Adipose tissue (tissue), 3 donors: ENCODE data around the gene PNCK. TPM values are rescaled to one million over a fixed set of nuclear protein-coding genes. Genes with fewer than 3 reads are reported as not detected.

Experiments used
- H3K27ac ChIP-seq: one replicate; pipeline ENCODE4 v1.5.1; 2013; ENCODE audit warnings: low read depth, low read length
- WGBS, 3 donors: extraction: QIAGEN DNeasy Blood & Tissue Kit; methylation state at CpG; one replicate each; pipeline ENCODE4 v1.1.7; 2013; 5-methylcytosine and 5-hydroxymethylcytosine counted together
- polyA plus RNA-seq, 3 donors: library from polyadenylated mRNA; stranded (reverse); fragments of 200-250 nt; gene quantifications; one replicate each; pipeline ENCODE4 v1.2.3, GENCODE V29; 2013
- donor health status: healthy with polysubstance abuse.
- donor health status: Bipolar disorder and iron deficiency.
- donor health status: healthy.

PNCK gene
- polyA plus RNA-seq, 3 donors = 0.64 to 1.5 (median 1.5) TPM

GRCh38 chrX:153637121-153638040 lies 36.2 kb downstream of the PNCK start:
- no peak overlapping the region for H3K27ac ChIP-seq
- 84 to 88% (median 88%) methylated on average over 13 to 26 of the region's 27 CpGs for WGBS, 3 donors

DNA sequence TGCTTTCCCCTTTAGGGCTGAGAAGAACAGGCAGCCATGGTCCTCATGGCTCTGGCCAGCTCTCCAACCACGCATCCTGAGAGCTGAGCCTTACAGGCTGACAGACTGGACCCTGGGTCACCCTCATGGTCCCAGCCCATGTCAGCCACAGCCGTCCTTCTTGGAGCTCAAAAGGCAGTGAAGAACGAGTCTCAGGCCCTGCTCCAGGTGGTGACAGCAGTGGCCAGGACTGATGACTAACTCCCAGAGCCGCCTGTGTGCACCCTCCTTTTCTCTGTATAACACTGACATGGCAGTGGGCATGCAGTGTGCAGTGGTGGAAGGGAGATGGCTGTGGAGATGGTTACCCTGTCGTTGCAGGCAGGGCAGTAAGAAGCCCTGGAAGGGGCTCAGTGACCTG lies 36.9 kb downstream of the PNCK start:
- no peak overlapping the region for H3K27ac ChIP-seq
- 63 to 74% (median 73%) methylated on average over 5 of the region's 5 CpGs for whole genome bisulfite sequencing, 3 donors

DNA sequence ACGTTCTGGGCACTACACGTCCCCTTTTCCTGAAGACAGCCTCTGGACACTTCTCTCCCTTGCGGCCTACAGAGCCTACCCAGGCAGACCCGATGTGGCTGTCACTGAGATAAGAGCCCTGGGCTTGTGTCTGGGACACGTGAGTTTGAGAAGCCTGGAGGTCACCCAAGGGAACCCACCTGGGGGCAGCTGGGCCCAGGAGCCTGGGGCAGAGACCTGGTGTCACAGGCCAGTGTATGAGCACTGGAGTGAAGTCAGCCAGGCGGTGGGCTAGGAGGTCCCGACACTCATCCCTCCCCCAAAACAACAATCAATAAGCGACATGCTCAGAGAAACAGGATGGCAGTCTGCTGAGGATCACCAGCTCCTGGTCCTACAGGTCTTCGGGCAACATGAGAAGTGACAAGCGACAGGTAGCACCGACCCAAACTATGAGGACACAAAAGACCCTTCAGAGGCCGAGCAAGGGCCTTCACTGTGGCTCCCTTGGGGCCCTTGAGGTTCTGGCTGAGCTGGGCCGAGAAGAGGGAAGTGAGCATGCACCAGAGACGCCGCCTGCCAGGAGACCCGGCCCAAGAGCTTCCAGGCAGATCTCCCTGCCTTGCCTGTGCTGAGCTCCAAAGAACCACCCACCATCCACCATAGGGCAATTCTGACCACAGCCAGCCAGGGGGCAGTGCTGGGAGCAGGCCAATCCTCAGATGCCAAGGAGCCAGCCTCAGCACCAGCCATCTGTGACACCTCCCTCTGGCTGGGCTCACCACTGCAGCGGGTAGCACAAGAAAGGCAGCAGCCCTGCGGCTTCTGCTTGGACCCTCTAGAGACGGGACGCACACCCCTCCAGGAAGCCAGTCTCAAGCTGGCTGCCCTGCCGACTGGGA lies 37.6 kb downstream of the PNCK start:
- WGBS, 3 donors = 78 to 81% (median 78%) methylated on average over 18 to 21 of the region's 21 CpGs
- no peak overlapping the region for H3K27ac ChIP-seq

- WGBS, 3 donors = 81 to 94% (median 82%) methylated on average over 3 to 6 of the region's 6 CpGs
- no peak overlapping the region for H3K27ac ChIP-seq
Observed at GRCh38 chrX:153635388-153635787, 38.2 kb downstream of the PNCK start.

DNA sequence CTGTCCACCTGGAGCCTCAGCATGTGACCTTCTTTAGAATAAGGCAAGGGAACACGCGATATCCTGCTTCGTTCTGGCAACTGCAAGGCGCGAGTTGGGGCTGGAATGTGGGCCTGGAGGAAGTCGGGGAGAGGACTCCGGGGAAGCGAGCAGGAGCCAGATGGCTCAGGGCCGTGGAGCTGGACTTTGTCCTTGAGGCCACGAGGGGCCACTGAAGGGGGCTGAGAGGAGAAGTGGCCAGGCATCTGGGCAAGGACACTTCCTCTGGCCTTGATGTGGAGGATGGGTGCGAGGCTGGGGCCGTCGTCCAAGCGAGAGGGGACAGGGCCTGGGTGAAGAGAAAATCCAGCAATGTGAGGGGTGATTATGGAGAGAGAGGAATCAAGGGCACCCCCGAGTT lies 38.8 kb downstream of the PNCK start:
- WGBS, 3 donors = 17 to 62% (median 56%) methylated on average over 12 to 15 of the region's 15 CpGs
- no peak overlapping the region for H3K27ac ChIP-seq

DNA sequence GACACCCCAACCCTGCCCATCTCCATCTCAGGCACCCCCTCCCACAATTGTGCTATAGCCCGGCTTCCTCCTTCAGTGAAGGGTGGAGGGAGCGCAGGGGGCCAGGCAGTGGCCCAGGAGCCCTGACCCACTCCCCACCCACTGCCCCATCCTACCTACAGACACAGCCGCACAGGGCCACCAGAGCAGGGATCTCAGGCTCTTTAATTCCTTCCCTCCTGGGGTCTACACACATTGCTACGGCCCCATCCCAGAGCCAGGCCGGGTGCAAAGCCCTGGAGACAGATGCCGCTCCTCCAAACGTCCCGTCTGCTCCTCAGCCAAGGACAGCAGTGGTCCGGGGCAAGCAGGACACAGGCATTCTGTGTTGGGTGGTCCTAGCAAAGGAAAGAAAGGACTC lies 39.4 kb downstream of the PNCK start:
- 70 to 79% (median 74%) methylated on average over 4 to 9 of the region's 9 CpGs for WGBS, 3 donors
- H3K27ac ChIP-seq = no peak overlapping the region

- H3K27ac ChIP-seq = no peak overlapping the region
- WGBS, 3 donors = 81 to 89% (median 85%) methylated on average over 9 to 14 of the region's 15 CpGs
Observed at GRCh38 chrX:153633607-153634180, 39.9 kb downstream of the PNCK start.

- WGBS, 3 donors = 90 to 97% (median 94%) methylated on average over 8 to 14 of the region's 14 CpGs
- no peak overlapping the region for H3K27ac ChIP-seq
Observed at GRCh38 chrX:153633048-153633447, 40.6 kb downstream of the PNCK start.

GRCh38 chrX:153632595-153632946 lies 41.0 kb downstream of the PNCK start:
- H3K27ac ChIP-seq = no peak overlapping the region
- 92 to 98% (median 97%) methylated on average over 5 to 7 of the region's 7 CpGs for WGBS, 3 donors

GRCh38 chrX:153631907-153632594 lies 41.6 kb downstream of the PNCK start:
- no peak overlapping the region for H3K27ac ChIP-seq
- WGBS, 3 donors = 90 to 96% (median 94%) methylated on average over 12 to 19 of the region's 19 CpGs

GRCh38 chrX:153631346-153631745 lies 42.3 kb downstream of the PNCK start:
- no peak overlapping the region for H3K27ac ChIP-seq
- WGBS, 3 donors = 86 to 95% (median 89%) methylated on average over 2 of the region's 2 CpGs

- 88 to 94% (median 93%) methylated on average over 11 to 12 of the region's 12 CpGs for WGBS, 3 donors
- H3K27ac ChIP-seq = no peak overlapping the region
Observed at GRCh38 chrX:153628665-153629064, 44.9 kb downstream of the PNCK start.

DNA sequence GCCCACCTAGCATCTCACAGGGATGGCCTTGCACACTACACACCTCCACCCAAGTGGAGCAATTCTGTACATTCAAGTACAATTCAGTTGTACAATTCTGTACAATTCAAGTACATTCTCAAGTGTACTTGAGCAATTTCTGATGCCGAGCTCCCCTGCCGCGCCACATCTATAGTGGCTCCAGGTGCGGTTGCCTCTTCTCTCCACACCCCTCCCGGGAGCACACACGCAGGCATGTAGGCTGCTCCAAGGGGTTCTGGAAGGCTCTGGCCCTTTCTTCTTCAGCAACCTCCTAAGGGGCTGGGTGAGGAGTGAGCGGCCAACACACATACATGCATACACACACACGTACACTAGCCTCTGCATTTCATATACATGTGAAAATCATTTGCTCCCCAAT lies 45.5 kb downstream of the PNCK start:
- H3K27ac ChIP-seq = no peak overlapping the region
- WGBS, 3 donors = 90 to 96% (median 92%) methylated on average over 7 to 8 of the region's 8 CpGs

DNA sequence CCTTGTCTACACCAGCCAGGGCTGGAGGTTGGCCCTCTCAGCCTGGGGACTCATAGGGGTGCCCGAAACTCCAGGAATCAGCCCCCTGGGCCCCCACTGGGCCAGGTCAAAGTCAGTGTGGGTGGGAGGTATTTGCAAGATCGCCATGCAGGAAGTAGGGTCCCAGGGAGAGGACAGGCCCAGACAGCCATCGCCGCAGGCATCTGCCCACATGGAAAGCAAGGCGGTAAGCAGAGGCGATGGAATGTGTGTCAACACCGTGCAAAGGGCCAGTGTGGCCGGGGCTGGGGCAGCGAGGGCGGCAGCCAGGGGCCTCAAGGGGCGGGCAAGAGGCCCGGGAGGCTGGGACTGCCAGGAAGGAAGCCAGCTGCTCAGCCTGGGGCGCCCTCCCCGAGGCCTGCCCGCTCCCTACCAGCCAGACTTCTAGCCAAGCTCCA lies 45.9 kb downstream of the PNCK start:
- H3K27ac ChIP-seq = no peak overlapping the region
- 46 to 68% (median 48%) methylated on average over 11 to 15 of the region's 15 CpGs for WGBS, 3 donors

DNA sequence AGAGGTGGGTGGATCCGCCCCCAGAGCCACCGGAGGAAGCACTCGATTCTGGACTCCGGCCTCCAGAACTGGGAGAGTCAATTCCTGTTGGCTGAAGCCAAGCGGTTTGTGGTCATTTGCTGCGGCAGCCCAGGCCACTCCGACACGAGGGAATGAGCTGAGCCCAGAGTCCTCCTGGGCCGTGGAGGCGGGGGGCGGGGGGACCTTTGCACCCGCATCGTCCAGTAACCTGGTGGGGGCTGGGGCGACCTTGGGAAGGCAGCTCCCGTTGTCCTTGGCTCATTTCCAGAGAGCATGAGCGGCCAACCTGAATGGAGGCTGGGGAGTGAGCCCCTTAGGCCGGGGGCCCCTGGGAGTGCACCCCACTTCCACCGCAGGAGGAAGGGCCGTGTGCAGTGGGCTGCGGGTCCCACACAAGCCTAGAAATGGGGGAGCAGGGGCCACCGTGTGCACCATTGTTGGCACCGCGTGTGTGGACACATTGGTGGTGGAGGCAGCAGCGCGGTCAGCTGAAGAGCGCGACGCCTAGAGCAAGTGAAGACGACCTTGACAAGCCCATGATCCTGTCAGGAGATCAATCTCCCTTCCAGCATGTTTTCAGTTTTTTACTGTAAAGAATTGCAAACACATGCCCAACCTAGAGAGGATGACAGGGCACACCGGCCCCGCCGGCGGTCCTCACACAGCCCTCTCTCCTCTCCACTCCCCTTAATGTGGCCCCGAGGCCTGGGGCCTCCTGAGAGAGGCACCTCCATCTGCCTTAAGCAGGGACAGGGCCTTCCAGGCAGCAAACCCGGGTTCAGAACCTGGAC lies 46.5 kb downstream of the PNCK start:
- H3K27ac ChIP-seq = no peak overlapping the region
- WGBS, 3 donors = 70 to 79% (median 70%) methylated on average over 18 to 32 of the region's 35 CpGs

DNA sequence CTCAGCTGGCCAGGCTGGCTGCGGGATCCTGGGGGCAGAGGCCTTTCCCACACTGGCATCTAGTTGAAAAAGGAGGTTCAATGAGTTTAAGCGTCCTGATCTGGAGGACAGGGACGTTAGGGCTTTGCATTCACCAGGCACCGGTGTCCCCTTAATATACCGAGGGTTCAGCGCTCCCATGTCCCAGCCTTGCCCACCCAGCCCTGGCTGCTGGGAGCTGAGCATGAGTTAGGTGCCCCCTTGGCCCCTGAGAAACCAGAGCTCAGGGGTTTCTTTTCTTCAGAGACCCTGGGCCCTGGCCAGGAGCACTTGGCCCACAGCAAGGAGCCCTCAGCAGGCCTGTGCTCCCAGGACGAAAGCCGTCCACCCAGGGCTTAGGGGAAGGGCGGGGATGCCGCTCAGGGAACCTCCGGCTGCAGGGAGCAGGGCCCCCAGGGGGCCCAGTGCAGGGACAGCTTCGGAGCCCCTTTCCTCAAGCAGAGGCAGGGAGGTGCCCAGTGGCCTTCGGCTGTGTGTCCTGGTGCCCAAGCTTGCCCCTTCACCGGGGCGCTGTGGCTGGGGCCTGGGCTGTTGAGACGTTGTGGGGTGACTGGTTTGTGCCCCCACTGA lies 47.5 kb downstream of the PNCK start:
- no peak overlapping the region for H3K27ac ChIP-seq
- 85 to 94% (median 88%) methylated on average over 13 to 16 of the region's 16 CpGs for WGBS, 3 donors
